ENCODE results near the gene OR2T34.
"Not testable (repeated sequence)": the region's sequence is repeated elsewhere in the genome, so short reads cannot be mapped to it uniquely, and the experiment has no call there.

The OR2T34 gene

DNA sequence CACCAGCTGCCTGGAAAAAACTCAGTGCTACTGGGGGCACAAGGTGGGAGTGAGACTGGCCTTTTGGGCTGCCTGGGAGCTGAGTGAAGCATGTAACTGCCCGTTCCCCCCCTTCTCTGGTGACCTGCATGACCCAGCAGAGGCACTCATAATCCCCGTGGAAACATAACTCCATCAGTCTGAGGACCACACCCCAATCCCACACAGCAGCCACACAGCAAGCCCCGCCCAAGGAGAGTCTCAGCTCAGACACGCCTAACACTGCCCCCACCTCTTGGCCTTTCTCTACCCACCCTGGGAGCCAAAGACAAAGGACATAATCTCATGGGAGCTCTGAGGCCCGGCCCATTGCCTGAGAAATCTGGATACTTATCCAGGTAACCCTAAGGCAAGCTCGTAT, 23.5 kb downstream of the OR2T34 start:
- DNase-seq = not testable (repeated sequence)

DNA sequence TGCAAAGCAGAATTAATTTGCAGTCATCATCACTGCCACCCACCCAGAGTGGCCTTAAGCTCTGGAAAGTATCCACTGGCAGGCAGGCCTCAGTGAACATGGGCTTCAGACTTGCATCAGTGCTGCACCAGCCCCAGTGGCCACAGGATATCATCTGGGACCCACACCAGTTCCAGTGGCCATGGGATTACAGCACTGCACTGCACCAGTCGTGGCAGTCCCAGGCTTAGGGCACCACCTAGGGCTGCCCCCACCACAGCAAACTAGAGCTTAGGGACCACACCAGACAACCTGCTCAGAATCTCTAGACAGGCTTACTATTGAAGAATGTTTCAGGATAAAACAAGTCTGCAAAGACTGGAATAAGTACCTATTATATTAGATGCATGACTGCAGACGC, 27.2 kb downstream of the OR2T34 start:
- not testable (repeated sequence) for DNase-seq

GRCh38 chr1:248537449-248537848, 37.1 kb downstream of the OR2T34 start:
- not testable (repeated sequence) for DNase-seq
